ENCODE data around the gene GOSR2.
"Not testable (repeated sequence)": the region's sequence is repeated elsewhere in the genome, so short reads cannot be mapped to it uniquely, and the experiment has no call there.

The GOSR2 gene

GRCh38 chr17:46964315-46965265 lies 41.6 kb downstream of the GOSR2 start:
- peak; percentile 71 for DNase-seq (ENCODE audit: low spot score)

- no peak for DNase-seq (ENCODE audit: low spot score)
Measured at GRCh38 chr17:46968224-46968834, 45.4 kb downstream of the GOSR2 start.

- DNase-seq (ENCODE audit: low spot score) = no peak
Measured at GRCh38 chr17:46968896-46969295, 45.9 kb downstream of the GOSR2 start.

- no peak for DNase-seq (ENCODE audit: low spot score)
Measured at GRCh38 chr17:46971647-46972300, 48.8 kb downstream of the GOSR2 start.

- no peak for DNase-seq (ENCODE audit: low spot score)
Measured at GRCh38 chr17:46972346-46972745, 49.4 kb downstream of the GOSR2 start.

- no peak for DNase-seq (ENCODE audit: low spot score)
Measured at GRCh38 chr17:46974086-46974485, 51.1 kb downstream of the GOSR2 start.

GRCh38 chr17:46975287-46975686 lies 52.3 kb downstream of the GOSR2 start:
- no peak for DNase-seq (ENCODE audit: low spot score)

GRCh38 chr17:46976626-46977270 lies 53.8 kb downstream of the GOSR2 start:
- peak; percentile 62 for DNase-seq (ENCODE audit: low spot score)

- peak; percentile 91 for DNase-seq (ENCODE audit: low spot score)
Measured at GRCh38 chr17:46977348-46977747, 54.4 kb downstream of the GOSR2 start.

- DNase-seq (ENCODE audit: low spot score) = peak; percentile 62
Measured at GRCh38 chr17:46977750-46978488, 55.0 kb downstream of the GOSR2 start.

GRCh38 chr17:46978489-46979146 lies 55.7 kb downstream of the GOSR2 start:
- peak; percentile 77 for DNase-seq (ENCODE audit: low spot score)

GRCh38 chr17:46979147-46979863 lies 56.3 kb downstream of the GOSR2 start, which contains the start of gene RPRML:
TSS of gene RPRML (minus strand) at chr17:46979253. CDS start at chr17:46979007, 246 bp downstream.
- DNase-seq (ENCODE audit: low spot score) = peak; percentile 91

- DNase-seq (ENCODE audit: low spot score) = no peak
Measured at GRCh38 chr17:46982577-46982976, 59.6 kb downstream of the GOSR2 start.

GRCh38 chr17:46983782-46984181 lies 60.8 kb downstream of the GOSR2 start:
- DNase-seq (ENCODE audit: low spot score) = no peak

- DNase-seq (ENCODE audit: low spot score) = no peak
Measured at GRCh38 chr17:46984341-46984740, 61.4 kb downstream of the GOSR2 start.

- no peak for DNase-seq (ENCODE audit: low spot score)
Measured at GRCh38 chr17:46984892-46985291, 61.9 kb downstream of the GOSR2 start.

GRCh38 chr17:46986366-46986765 lies 63.4 kb downstream of the GOSR2 start:
- no peak for DNase-seq (ENCODE audit: low spot score)

- DNase-seq (ENCODE audit: low spot score) = not testable (repeated sequence)
Measured at GRCh38 chr17:46987927-46988326, 65.0 kb downstream of the GOSR2 start.

- DNase-seq (ENCODE audit: low spot score) = no peak
Measured at GRCh38 chr17:46989637-46990431, 66.9 kb downstream of the GOSR2 start.

All from ecto neural progenitor cell (in vitro differentiated cells).